ENCODE measurements around the gene CNTFR.

DNA sequence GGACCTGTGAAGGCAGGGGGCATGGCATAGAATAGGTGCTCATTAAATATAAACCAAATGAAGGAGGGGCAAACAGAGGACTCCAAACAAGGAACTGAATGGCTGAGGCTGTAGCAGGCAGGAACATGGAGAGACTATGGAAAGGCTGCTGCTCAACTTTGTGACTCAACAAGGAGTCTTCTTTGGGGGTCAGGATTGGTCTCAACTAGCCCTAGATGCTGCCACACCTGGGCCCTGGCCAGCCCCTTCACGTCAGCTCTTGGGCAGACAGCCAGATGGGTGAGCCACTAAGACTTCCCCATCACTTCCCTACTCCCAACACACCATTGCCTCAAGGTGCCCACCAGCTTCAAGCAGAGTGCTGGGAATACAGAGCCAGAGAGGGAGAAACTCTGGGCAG is 11.4 kb upstream of the CNTFR start:
- TF ChIP-seq, protein P1, sequence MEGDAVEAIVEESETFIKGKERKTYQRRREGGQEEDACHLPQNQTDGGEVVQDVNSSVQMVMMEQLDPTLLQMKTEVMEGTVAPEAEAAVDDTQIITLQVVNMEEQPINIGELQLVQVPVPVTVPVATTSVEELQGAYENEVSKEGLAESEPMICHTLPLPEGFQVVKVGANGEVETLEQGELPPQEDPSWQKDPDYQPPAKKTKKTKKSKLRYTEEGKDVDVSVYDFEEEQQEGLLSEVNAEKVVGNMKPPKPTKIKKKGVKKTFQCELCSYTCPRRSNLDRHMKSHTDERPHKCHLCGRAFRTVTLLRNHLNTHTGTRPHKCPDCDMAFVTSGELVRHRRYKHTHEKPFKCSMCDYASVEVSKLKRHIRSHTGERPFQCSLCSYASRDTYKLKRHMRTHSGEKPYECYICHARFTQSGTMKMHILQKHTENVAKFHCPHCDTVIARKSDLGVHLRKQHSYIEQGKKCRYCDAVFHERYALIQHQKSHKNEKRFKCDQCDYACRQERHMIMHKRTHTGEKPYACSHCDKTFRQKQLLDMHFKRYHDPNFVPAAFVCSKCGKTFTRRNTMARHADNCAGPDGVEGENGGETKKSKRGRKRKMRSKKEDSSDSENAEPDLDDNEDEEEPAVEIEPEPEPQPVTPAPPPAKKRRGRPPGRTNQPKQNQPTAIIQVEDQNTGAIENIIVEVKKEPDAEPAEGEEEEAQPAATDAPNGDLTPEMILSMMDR (conservative IDR thresholded peaks at IDR 0.05; ENCODE audit: low read depth in 2 of 2) = no peak
- TF ChIP-seq, protein P2, sequence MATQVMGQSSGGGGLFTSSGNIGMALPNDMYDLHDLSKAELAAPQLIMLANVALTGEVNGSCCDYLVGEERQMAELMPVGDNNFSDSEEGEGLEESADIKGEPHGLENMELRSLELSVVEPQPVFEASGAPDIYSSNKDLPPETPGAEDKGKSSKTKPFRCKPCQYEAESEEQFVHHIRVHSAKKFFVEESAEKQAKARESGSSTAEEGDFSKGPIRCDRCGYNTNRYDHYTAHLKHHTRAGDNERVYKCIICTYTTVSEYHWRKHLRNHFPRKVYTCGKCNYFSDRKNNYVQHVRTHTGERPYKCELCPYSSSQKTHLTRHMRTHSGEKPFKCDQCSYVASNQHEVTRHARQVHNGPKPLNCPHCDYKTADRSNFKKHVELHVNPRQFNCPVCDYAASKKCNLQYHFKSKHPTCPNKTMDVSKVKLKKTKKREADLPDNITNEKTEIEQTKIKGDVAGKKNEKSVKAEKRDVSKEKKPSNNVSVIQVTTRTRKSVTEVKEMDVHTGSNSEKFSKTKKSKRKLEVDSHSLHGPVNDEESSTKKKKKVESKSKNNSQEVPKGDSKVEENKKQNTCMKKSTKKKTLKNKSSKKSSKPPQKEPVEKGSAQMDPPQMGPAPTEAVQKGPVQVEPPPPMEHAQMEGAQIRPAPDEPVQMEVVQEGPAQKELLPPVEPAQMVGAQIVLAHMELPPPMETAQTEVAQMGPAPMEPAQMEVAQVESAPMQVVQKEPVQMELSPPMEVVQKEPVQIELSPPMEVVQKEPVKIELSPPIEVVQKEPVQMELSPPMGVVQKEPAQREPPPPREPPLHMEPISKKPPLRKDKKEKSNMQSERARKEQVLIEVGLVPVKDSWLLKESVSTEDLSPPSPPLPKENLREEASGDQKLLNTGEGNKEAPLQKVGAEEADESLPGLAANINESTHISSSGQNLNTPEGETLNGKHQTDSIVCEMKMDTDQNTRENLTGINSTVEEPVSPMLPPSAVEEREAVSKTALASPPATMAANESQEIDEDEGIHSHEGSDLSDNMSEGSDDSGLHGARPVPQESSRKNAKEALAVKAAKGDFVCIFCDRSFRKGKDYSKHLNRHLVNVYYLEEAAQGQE (IDR thresholded peaks at IDR 0.05; ENCODE audit: unreplicated experiment) = no peak
- no peak for TF ChIP-seq ZNF331 (CRISPR knock-in tag; IDR thresholded peaks at IDR 0.05; ENCODE audit: low read depth)
- TF ChIP-seq EZH2phosphoT487 (IDR thresholded peaks at IDR 0.05; ENCODE audit: unreplicated experiment) = no peak
- TF ChIP-seq CREB1 (CRISPR knock-in tag; IDR thresholded peaks at IDR 0.05; ENCODE audit: low read depth) = no peak
- TF ChIP-seq EZH2 (IDR thresholded peaks at IDR 0.05; ENCODE audit: low read depth, unreplicated experiment) = no peak
- TF ChIP-seq POLR2AphosphoS5 (IDR thresholded peaks at IDR 0.05; ENCODE audit: low read depth) = no peak
- TF ChIP-seq, protein P3, sequence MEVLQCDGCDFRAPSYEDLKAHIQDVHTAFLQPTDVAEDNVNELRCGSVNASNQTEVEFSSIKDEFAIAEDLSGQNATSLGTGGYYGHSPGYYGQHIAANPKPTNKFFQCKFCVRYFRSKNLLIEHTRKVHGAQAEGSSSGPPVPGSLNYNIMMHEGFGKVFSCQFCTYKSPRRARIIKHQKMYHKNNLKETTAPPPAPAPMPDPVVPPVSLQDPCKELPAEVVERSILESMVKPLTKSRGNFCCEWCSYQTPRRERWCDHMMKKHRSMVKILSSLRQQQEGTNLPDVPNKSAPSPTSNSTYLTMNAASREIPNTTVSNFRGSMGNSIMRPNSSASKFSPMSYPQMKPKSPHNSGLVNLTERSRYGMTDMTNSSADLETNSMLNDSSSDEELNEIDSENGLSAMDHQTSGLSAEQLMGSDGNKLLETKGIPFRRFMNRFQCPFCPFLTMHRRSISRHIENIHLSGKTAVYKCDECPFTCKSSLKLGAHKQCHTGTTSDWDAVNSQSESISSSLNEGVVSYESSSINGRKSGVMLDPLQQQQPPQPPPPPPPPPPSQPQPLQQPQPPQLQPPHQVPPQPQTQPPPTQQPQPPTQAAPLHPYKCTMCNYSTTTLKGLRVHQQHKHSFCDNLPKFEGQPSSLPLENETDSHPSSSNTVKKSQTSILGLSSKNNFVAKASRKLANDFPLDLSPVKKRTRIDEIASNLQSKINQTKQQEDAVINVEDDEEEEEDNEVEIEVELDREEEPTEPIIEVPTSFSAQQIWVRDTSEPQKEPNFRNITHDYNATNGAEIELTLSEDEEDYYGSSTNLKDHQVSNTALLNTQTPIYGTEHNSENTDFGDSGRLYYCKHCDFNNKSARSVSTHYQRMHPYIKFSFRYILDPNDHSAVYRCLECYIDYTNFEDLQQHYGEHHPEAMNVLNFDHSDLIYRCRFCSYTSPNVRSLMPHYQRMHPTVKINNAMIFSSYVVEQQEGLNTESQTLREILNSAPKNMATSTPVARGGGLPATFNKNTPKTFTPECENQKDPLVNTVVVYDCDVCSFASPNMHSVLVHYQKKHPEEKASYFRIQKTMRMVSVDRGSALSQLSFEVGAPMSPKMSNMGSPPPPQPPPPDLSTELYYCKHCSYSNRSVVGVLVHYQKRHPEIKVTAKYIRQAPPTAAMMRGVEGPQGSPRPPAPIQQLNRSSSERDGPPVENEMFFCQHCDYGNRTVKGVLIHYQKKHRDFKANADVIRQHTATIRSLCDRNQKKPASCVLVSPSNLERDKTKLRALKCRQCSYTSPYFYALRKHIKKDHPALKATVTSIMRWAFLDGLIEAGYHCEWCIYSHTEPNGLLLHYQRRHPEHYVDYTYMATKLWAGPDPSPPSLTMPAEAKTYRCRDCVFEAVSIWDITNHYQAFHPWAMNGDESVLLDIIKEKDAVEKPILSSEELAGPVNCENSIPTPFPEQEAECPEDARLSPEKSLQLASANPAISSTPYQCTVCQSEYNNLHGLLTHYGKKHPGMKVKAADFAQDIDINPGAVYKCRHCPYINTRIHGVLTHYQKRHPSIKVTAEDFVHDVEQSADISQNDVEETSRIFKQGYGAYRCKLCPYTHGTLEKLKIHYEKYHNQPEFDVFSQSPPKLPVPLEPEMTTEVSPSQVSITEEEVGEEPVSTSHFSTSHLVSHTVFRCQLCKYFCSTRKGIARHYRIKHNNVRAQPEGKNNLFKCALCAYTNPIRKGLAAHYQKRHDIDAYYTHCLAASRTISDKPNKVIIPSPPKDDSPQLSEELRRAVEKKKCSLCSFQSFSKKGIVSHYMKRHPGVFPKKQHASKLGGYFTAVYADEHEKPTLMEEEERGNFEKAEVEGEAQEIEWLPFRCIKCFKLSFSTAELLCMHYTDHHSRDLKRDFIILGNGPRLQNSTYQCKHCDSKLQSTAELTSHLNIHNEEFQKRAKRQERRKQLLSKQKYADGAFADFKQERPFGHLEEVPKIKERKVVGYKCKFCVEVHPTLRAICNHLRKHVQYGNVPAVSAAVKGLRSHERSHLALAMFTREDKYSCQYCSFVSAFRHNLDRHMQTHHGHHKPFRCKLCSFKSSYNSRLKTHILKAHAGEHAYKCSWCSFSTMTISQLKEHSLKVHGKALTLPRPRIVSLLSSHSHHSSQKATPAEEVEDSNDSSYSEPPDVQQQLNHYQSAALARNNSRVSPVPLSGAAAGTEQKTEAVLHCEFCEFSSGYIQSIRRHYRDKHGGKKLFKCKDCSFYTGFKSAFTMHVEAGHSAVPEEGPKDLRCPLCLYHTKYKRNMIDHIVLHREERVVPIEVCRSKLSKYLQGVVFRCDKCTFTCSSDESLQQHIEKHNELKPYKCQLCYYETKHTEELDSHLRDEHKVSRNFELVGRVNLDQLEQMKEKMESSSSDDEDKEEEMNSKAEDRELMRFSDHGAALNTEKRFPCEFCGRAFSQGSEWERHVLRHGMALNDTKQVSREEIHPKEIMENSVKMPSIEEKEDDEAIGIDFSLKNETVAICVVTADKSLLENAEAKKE (CRISPR knock-in tag; IDR thresholded peaks at IDR 0.05) = no peak

Data from GM23338 (cell line).